Fibroblast of skin of scalp (primary cell): ENCODE measurements around the gene ANKFY1. TPM values are rescaled to one million over a fixed set of nuclear protein-coding genes. Genes with fewer than 3 reads are reported as not detected.
A peak's percentile ranks its signal among the peaks of the same experiment; 100 is the strongest.

ENCODE experiments used
- DNase-seq: peaks from one replicate; pipeline ENCODE4 v3.0.0-alpha.2; 2013
- polyA plus RNA-seq, 2 experiments: library from polyadenylated mRNA; unstranded; fragments of 120-200 nt; gene quantifications; one replicate each; pipeline ENCODE4 v1.2.1, GENCODE V29; 2013; ENCODE audit not compliant: insufficient read length in 2 of 2

The ANKFY1 gene
- polyA plus RNA-seq (2013, experiment 1 of 2; ENCODE audit: insufficient read length): 31.0 TPM
- polyA plus RNA-seq (2013, experiment 2 of 2; ENCODE audit: insufficient read length): 32.2 TPM

GRCh38 chr17:4263282-4264215, at the start of gene ANKFY1:
Gene ANKFY1, minus strand, starts transcription at chr17:4263979. Its CDS starts 38 bp downstream, at chr17:4263941.
- peak; percentile 95 for DNase-seq

GRCh38 chr17:4310354-4311060, 46.7 kb upstream of the ANKFY1 start:
- DNase-seq: peak; percentile 23

GRCh38 chr17:4309897-4310296, 46.1 kb upstream of the ANKFY1 start:
- DNase-seq: no peak

- DNase-seq: no peak
Measured at GRCh38 chr17:4307179-4307930, 43.6 kb upstream of the ANKFY1 start.

GRCh38 chr17:4305224-4305623, 41.4 kb upstream of the ANKFY1 start:
- no peak for DNase-seq

GRCh38 chr17:4304417-4305027, 40.7 kb upstream of the ANKFY1 start:
- peak; percentile 57 for DNase-seq

GRCh38 chr17:4301066-4301465, 37.3 kb upstream of the ANKFY1 start:
- no peak for DNase-seq

- DNase-seq: no peak
Measured at GRCh38 chr17:4297351-4297750, 33.6 kb upstream of the ANKFY1 start.

GRCh38 chr17:4295686-4296085, 31.9 kb upstream of the ANKFY1 start:
- DNase-seq: no peak

GRCh38 chr17:4293572-4293971, 29.8 kb upstream of the ANKFY1 start:
- no peak for DNase-seq

- DNase-seq: no peak
Measured at GRCh38 chr17:4287710-4288109, 23.9 kb upstream of the ANKFY1 start.

GRCh38 chr17:4276514-4276913, 12.7 kb upstream of the ANKFY1 start:
- DNase-seq: no peak

- no peak for DNase-seq
Measured at GRCh38 chr17:4272972-4273368, 9.2 kb upstream of the ANKFY1 start.

- no peak for DNase-seq
Measured at GRCh38 chr17:4272213-4272971, 8.6 kb upstream of the ANKFY1 start.

- no peak for DNase-seq
Measured at GRCh38 chr17:4270736-4271135, 7.0 kb upstream of the ANKFY1 start.

- DNase-seq: no peak
Measured at GRCh38 chr17:4269915-4270314, 6.1 kb upstream of the ANKFY1 start.

GRCh38 chr17:4267402-4267801, 3.6 kb upstream of the ANKFY1 start:
- DNase-seq: no peak

GRCh38 chr17:4266550-4266949, 2.8 kb upstream of the ANKFY1 start:
- no peak for DNase-seq

- no peak for DNase-seq
Measured at GRCh38 chr17:4262703-4263102, 1.1 kb downstream of the ANKFY1 start.

- no peak for DNase-seq
Measured at GRCh38 chr17:4261452-4261851, 2.3 kb downstream of the ANKFY1 start.

GRCh38 chr17:4258867-4259266, 4.9 kb downstream of the ANKFY1 start:
- no peak for DNase-seq

- DNase-seq: no peak
Measured at GRCh38 chr17:4256952-4257351, 6.8 kb downstream of the ANKFY1 start.
